ENCODE measurements around the gene SAT2.
A peak's percentile ranks its signal among the peaks of the same experiment; 100 is the strongest.
"Not testable (repeated sequence)": the region's sequence is repeated elsewhere in the genome, so short reads cannot be mapped to it uniquely, and the experiment has no call there.

Gene SAT2

GRCh38 chr17:7633093-7633492 lies 5.5 kb upstream of the SAT2 start:
- DNase-seq (ENCODE audit: low spot score): no peak

GRCh38 chr17:7632492-7632894 lies 4.9 kb upstream of the SAT2 start:
- DNase-seq (ENCODE audit: low spot score): peak; percentile 63

- no peak for DNase-seq (ENCODE audit: low spot score)
Measured at GRCh38 chr17:7631398-7632380, 4.1 kb upstream of the SAT2 start.

- DNase-seq (ENCODE audit: low spot score): no peak
Measured at GRCh38 chr17:7629939-7630571, 2.4 kb upstream of the SAT2 start, which contains the start of gene SHBG. Gene SHBG (plus strand): TSS chr17:7630135. CDS start chr17:7630173, 38 bp downstream.

- DNase-seq (ENCODE audit: low spot score): no peak
Measured at GRCh38 chr17:7626956-7627249, 718 bp downstream of the SAT2 start.

GRCh38 chr17:7626307-7626706 lies 1.3 kb downstream of the SAT2 start:
- DNase-seq (ENCODE audit: low spot score): no peak

GRCh38 chr17:7625749-7626148 lies 1.9 kb downstream of the SAT2 start:
- DNase-seq (ENCODE audit: low spot score): not testable (repeated sequence)

GRCh38 chr17:7623661-7624060 lies 4.0 kb downstream of the SAT2 start:
- no peak for DNase-seq (ENCODE audit: low spot score)

GRCh38 chr17:7620835-7621234 lies 6.8 kb downstream of the SAT2 start:
- no peak for DNase-seq (ENCODE audit: low spot score)

GRCh38 chr17:7618608-7619007 lies 9.0 kb downstream of the SAT2 start:
- no peak for DNase-seq (ENCODE audit: low spot score)

GRCh38 chr17:7615265-7615747 lies 12.3 kb downstream of the SAT2 start:
- DNase-seq (ENCODE audit: low spot score): no peak

GRCh38 chr17:7614425-7615264 lies 13.0 kb downstream of the SAT2 start, which contains the start of gene FXR2:
Gene FXR2 (minus strand): TSS chr17:7614897. CDS start chr17:7614532, 365 bp downstream.
- DNase-seq (ENCODE audit: low spot score): peak; percentile 97

- DNase-seq (ENCODE audit: low spot score): no peak
Measured at GRCh38 chr17:7613769-7614424, 13.7 kb downstream of the SAT2 start.

- no peak for DNase-seq (ENCODE audit: low spot score)
Measured at GRCh38 chr17:7612294-7612640, 15.4 kb downstream of the SAT2 start.

- DNase-seq (ENCODE audit: low spot score): no peak
Measured at GRCh38 chr17:7611635-7612293, 15.9 kb downstream of the SAT2 start.

- DNase-seq (ENCODE audit: low spot score): no peak
Measured at GRCh38 chr17:7610641-7611040, 17.0 kb downstream of the SAT2 start.

GRCh38 chr17:7606280-7606679 lies 21.3 kb downstream of the SAT2 start:
- no peak for DNase-seq (ENCODE audit: low spot score)

- DNase-seq (ENCODE audit: low spot score): not testable (repeated sequence)
Measured at GRCh38 chr17:7597561-7597960, 30.1 kb downstream of the SAT2 start.

- no peak for DNase-seq (ENCODE audit: low spot score)
Measured at GRCh38 chr17:7593296-7593695, 34.3 kb downstream of the SAT2 start.

GRCh38 chr17:7592422-7593021 lies 35.1 kb downstream of the SAT2 start:
- no peak for DNase-seq (ENCODE audit: low spot score)

- no peak for DNase-seq (ENCODE audit: low spot score)
Measured at GRCh38 chr17:7591596-7591995, 36.0 kb downstream of the SAT2 start.

Data from NAMALWA (cell line).